ENCODE measurements around the gene HNRNPA3.
"Not testable (repeated sequence)": the region's sequence is repeated elsewhere in the genome, so short reads cannot be mapped to it uniquely, and the experiment has no call there.

Gene HNRNPA3

GRCh38 chr2:177234267-177234666, 21.7 kb downstream of the HNRNPA3 start:
- DNase-seq (ENCODE audit: low spot score) = no peak

GRCh38 chr2:177235855-177236437, 23.4 kb downstream of the HNRNPA3 start:
- no peak for DNase-seq (ENCODE audit: low spot score)

- no peak for DNase-seq (ENCODE audit: low spot score)
Observed at GRCh38 chr2:177237932-177238331, 25.3 kb downstream of the HNRNPA3 start.

GRCh38 chr2:177239053-177239452, 26.5 kb downstream of the HNRNPA3 start:
- no peak for DNase-seq (ENCODE audit: low spot score)

GRCh38 chr2:177239932-177240630, 27.5 kb downstream of the HNRNPA3 start:
- DNase-seq (ENCODE audit: low spot score) = no peak

- no peak for DNase-seq (ENCODE audit: low spot score)
Observed at GRCh38 chr2:177241711-177242120, 29.1 kb downstream of the HNRNPA3 start.

GRCh38 chr2:177242121-177242987, 29.8 kb downstream of the HNRNPA3 start:
- DNase-seq (ENCODE audit: low spot score) = no peak

- no peak for DNase-seq (ENCODE audit: low spot score)
Observed at GRCh38 chr2:177243073-177243472, 30.5 kb downstream of the HNRNPA3 start.

GRCh38 chr2:177243476-177243875, 30.9 kb downstream of the HNRNPA3 start:
- DNase-seq (ENCODE audit: low spot score) = no peak

- DNase-seq (ENCODE audit: low spot score) = no peak
Observed at GRCh38 chr2:177244244-177244771, 31.7 kb downstream of the HNRNPA3 start.

GRCh38 chr2:177245010-177245422, 32.4 kb downstream of the HNRNPA3 start:
- DNase-seq (ENCODE audit: low spot score) = no peak

GRCh38 chr2:177246000-177246399, 33.4 kb downstream of the HNRNPA3 start:
- no peak for DNase-seq (ENCODE audit: low spot score)

GRCh38 chr2:177246523-177247030, 34.0 kb downstream of the HNRNPA3 start:
- DNase-seq (ENCODE audit: low spot score) = not testable (repeated sequence)

GRCh38 chr2:177247693-177248262, 35.2 kb downstream of the HNRNPA3 start:
- DNase-seq (ENCODE audit: low spot score) = no peak

GRCh38 chr2:177249038-177249437, 36.4 kb downstream of the HNRNPA3 start:
- DNase-seq (ENCODE audit: low spot score) = no peak

GRCh38 chr2:177250461-177250860, 37.9 kb downstream of the HNRNPA3 start:
- no peak for DNase-seq (ENCODE audit: low spot score)

GRCh38 chr2:177251165-177251542, 38.6 kb downstream of the HNRNPA3 start:
- no peak for DNase-seq (ENCODE audit: low spot score)

- no peak for DNase-seq (ENCODE audit: low spot score)
Observed at GRCh38 chr2:177252808-177253531, 40.4 kb downstream of the HNRNPA3 start.

- no peak for DNase-seq (ENCODE audit: low spot score)
Observed at GRCh38 chr2:177253704-177254103, 41.1 kb downstream of the HNRNPA3 start.

GRCh38 chr2:177254433-177255226, 42.0 kb downstream of the HNRNPA3 start:
- no peak for DNase-seq (ENCODE audit: low spot score)

- DNase-seq (ENCODE audit: low spot score) = no peak
Observed at GRCh38 chr2:177255227-177255601, 42.6 kb downstream of the HNRNPA3 start.
